ENCODE measurements around the gene C3orf49.

The C3orf49 gene, protein sequence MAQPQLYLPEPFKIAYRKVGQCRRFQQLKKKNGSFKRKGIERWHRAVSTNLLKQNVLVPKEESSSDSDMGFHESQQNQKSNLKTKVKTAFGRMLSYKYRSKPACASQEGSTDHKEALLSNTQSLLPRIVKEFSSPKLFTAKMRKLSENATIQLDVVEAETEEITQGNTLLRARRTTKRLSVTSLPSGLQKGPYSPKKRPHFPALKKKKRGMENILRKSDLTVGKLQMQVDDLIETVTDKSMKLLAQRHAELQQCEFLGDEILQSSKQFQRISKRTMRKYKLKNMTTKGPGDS

DNA sequence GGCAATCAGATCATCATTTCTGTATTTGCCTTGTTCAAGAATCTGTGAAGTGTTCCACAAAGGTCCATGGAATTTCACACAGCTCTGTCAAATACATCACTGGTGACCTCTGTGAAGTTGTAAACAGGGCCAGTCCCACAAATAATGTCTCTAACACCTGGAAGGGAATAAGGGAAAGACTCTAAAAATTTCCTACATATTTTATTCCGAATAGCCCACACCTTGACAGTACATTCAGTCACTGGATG lies at the start of gene C3orf49:
Gene C3orf49, plus strand, starts transcription at position 149 of the 248 bp plus-strand sequence. CDS start 173 bp downstream, outside the sequence.
- no peak for DNase-seq

DNA sequence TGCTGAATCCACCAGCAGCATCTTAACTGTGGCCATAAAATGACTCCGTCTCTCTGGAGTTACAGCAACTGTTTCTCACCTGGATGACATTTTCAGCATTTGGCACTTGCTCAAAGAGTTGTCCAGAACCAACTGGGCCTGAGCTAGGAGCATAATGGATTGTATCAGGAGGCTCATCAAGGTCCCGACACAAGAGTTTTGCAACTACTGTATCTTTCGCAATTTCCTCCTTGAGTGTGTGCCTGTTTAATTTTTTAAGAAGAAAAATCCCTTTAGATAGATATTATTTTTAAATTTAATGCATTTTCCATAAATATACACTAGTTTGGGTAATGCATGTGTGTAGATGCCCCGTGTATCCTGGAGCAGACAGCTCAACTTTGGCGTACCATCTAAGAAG lies 44.3 kb upstream of the C3orf49 start:
- no peak for DNase-seq

DNA sequence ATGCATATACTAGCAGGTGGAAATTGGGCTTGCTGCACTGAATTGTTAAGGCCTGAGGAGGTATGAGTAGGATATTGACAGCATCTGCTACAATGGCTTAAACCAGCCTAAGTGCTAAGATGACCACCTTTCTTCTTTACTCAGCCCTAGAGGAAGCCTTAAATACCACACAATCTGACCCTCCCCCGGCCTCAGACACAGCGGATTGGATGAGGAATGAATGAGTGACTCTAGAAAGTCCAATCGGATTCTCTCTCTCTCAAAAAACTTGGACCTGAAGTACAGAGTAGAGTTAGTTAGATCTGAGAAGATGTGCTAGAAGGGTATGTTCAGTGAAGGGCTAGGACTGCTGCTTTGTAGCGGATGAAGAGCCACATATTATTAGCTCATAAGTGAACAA lies 39.9 kb upstream of the C3orf49 start:
- DNase-seq = no peak

DNA sequence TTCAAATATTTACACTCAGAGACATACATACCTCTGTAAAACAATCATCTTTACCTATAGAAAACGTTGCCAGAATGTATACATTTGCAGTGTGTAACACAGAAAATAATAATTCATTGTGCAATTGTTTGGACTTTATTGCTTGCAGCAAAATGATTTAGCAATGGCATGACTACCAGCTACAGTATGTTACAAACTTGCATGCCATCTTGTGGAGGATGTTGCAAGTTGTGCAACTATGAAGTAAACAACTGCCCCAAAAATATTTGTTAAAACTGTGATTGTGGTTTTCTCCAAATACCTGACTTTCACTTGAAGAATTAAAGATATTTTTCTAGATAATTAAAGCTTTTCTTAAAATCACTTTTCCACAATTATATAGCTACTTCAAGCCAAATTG lies 27.1 kb upstream of the C3orf49 start:
- no peak for DNase-seq

DNA sequence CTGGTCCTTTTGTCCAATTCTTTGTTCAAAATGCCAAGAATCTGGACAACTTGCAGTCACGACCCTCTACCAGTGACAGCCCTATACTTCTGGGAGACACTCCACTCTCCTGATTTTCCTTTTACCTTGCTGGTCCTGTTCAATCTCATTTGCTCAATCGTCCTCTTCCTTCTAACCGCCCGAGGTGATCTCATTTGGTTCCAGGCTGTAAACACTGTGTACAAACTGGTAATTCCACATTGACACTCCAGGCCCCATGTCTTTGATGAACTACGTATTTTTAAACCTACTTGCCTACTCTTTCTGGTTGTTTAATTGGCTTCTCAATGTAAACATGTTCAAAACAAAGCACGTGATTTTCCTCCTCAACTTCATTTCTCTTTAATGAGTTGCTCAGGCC lies 23.7 kb upstream of the C3orf49 start:
- no peak for DNase-seq

GRCh38 chr3:63798544-63798943 lies 20.6 kb upstream of the C3orf49 start:
- DNase-seq = no peak

DNA sequence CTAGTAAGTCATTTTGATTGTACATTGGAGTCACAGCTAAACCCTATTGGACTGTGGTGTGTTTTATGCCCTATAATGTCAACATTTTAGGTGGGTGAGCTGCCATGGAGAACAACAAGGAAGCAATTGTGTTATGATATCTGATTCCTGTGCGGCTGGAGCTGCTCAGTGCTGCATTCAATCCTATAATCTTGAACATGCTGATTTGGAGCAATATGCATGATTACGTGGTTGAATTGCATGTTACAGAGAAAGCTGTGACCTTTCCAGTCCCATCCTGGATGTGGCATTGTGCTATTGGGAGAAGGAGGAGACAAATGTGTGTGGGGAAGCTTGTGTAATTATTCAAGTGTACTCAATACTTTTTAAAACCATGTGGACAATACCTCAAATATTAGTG lies 20.1 kb upstream of the C3orf49 start:
- DNase-seq = no peak

DNA sequence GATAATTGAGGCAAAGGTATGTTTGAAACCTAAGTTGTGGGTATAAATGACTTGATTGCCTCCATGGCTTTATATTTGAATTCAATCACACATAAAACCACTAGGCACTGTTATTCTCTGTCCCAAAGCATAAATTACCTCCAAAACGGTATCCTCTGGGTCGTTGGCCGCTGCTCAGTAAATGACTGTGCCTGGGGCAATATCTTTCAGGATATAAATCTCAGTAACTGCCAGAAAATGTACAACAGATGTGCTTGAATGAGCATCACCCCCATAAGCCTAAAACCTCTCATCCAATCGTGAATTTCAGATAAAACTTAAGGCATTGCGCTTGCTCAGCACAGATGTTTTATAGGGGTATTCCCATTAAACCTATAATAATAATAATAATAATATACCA lies 19.0 kb upstream of the C3orf49 start:
- no peak for DNase-seq

DNA sequence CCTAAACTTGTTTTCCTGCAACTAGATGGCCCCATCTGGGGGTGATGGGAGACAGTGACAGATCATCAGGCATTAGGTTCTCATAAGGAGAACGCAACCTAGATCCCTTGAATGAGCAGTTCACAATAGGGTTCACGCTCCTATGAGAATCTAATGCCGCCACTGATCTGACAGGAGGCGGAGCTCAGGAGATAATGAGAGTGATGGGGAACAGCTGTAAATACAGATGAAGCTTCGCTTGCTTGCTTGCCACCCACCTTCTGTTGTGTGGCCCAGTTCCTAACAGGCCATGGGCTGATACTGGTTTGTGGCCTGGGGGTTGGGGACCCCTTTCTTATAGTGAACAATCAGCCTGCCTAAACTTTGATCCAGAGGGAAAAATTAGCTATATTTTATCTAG lies 15.2 kb upstream of the C3orf49 start:
- no peak for DNase-seq

GRCh38 chr3:63807961-63808565 lies 11.0 kb upstream of the C3orf49 start:
- DNase-seq = no peak

DNA sequence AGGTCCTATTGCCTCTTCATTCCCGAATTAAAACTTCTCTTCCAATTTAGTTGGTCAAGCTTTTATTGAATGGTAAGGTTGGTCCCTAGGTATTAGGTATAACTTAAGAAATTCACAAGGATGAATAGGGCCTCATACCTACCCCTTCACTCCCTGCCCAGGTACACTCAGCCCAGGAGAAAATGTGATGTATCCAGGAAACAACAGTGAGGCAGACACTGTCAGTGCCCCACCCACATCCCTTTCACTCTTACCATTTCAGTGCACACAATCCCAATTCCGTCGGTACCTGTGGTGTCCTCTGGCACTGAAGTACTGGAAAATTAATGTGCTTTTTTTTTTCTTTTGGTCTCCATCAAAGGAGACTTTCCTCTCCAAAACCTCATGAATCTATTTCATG lies 10.5 kb upstream of the C3orf49 start:
- no peak for DNase-seq

DNA sequence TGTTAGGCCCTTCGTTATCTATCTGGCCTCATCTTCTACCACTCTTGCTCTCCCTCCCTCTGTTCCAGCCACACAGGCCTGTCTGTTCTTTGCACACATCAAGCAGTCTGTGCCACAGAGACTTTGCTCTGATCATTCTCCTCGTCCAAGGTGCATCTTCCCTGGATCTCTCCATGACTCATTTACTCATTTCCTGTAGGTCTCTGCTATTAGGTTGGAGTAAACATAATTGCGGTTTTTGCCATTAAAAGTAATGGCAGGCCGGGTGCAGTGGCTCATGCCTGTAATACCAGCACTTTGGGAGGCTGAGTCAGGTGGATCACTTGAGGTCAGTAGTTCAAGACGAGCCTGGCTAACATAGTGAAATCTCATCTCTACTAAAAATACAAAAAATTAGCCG lies 9.5 kb upstream of the C3orf49 start:
- no peak for DNase-seq

DNA sequence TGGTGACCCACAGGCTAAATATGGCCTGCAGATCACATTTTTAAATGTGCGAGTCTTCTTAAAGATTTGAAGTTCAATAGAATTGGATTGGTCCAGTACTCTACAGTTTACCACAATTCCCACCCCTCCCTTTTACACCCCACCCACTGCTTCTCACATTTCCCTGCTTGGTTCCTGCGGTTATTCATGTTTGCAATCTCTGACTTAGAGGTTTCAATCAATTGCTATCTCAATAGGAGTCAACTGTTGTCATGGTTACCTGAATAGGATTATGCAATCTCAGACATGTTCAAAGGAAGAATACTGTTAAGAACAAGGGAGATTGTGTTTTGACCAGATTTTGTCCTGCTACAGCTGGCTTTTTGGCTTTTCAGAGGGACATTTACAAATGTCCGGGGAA lies 4.9 kb upstream of the C3orf49 start:
- DNase-seq = no peak

GRCh38 chr3:63817225-63817624 lies 1.9 kb upstream of the C3orf49 start:
- DNase-seq = no peak

- DNase-seq = peak; percentile 16
Observed at GRCh38 chr3:63818282-63819150, 583 bp upstream of the C3orf49 start.

GRCh38 chr3:63824309-63824708 lies 5.2 kb downstream of the C3orf49 start:
- DNase-seq = no peak

- DNase-seq = no peak
Observed at GRCh38 chr3:63830526-63830925, 11.4 kb downstream of the C3orf49 start.

DNA sequence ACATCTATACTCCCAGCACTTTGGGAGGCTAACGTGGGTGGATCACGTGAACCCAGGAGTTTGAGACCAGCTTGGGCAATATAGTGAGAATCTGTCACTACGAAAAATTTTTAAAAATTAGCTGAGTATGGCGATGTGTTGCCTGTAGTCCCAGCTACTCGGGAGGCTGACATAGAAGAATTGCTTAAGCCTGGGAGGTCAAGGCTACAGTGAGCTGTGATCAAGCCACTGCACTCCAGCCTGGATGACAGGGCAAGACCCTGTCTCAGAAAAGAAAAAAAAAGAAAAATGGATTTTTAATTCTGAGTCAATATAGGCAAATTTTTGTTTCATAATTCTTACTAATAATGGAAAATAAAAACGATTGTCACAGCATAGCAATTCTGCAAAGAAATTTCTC lies 13.3 kb downstream of the C3orf49 start:
- no peak for DNase-seq

DNA sequence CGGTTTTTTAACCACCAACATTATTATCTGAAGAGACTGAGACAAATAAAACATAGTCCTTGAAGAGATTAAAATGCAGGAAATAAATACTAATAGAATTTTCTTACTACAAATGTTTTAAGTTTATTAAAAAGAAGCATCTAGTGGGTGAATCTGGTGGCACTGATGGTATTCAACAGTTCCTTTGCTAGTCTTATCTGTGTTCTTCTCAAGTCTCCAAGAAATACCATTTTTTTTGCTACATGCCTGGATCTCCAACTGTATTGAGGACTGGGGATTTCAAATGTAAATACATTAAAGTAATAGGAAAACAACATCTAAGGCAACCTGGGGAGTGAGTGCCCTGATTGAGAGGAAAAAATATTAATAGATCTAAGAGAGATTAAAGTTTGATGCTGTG lies 22.6 kb downstream of the C3orf49 start:
- DNase-seq = no peak

GRCh38 chr3:63842127-63842526 lies 23.0 kb downstream of the C3orf49 start:
- DNase-seq = no peak

- no peak for DNase-seq
Observed at GRCh38 chr3:63845215-63845614, 26.1 kb downstream of the C3orf49 start.

GRCh38 chr3:63847718-63848450 lies 28.8 kb downstream of the C3orf49 start:
- no peak for DNase-seq

- no peak for DNase-seq
Observed at GRCh38 chr3:63849175-63849574, 30.1 kb downstream of the C3orf49 start.

DNA sequence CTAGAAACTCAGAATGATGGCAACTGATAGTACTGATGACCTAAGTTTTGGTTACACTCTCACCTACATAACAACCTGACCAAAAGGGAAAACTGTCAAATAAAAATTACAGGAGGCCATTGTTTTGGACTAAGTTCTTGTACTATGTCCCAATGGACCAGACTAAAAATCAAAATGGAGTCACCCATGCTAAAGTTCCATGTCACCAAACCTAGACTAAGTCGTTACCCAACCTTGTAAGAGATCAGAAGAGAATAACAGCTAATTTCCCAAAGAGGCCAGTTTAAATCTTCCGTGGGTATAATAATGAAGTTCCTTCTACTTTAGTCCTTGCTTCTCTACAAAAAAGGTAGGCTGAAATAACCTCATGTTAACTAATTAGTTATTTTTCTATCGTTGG lies 32.2 kb downstream of the C3orf49 start:
- DNase-seq = no peak
